ENCODE results near the gene RBFOX2. TPM values are rescaled to one million over a fixed set of nuclear protein-coding genes. Genes with fewer than 3 reads are reported as not detected.
"Not testable (repeated sequence)": the region's sequence is repeated elsewhere in the genome, so short reads cannot be mapped to it uniquely, and the experiment has no call there.

Gene RBFOX2
- total and polyA plus RNA-seq, 10 donors: 2.6 to 39.6 (median 31.8) TPM

GRCh38 chr22:35797411-35797810 is 231.2 kb downstream of the RBFOX2 start:
- H3K4me3 ChIP-seq: no peak overlapping the region
- H3K27ac ChIP-seq: no peak overlapping the region
- H3K4me1 ChIP-seq: no peaks in the 10 kb centered on the region
- DNase-seq: no peak
- intact Hi-C loops (cut with DNase I; ENCODE audit: low total_unique reads): no loop called here
- H3K36me3 ChIP-seq: no peaks in the 10 kb centered on the region
- H3K9me3 ChIP-seq: no peaks in the 10 kb centered on the region
- no peaks in the 10 kb centered on the region for H3K27me3 ChIP-seq (replicated peaks in 1 of 7)
- WGBS, 5 donors: 70 to 87% (median 86%) methylated on average over 4 of the region's 4 CpGs
- TF ChIP-seq CTCF (IDR thresholded peaks at IDR 0.05 in 8 of 11, conservative IDR thresholded peaks at IDR 0.05 in 3 of 11) (no peak), POLR2AphosphoS5 (IDR thresholded peaks at IDR 0.05) (no peak), POLR2A (IDR thresholded peaks at IDR 0.05) (no peak)

GRCh38 chr22:35795476-35795875 is 233.1 kb downstream of the RBFOX2 start:
- Histone ChIP-seq H3K9me3 (no peaks in the 10 kb centered on the region), H3K27ac (no peak overlapping the region), H3K4me3 (no peak overlapping the region), H3K4me1 (no peaks in the 10 kb centered on the region), H3K27me3 (replicated peaks in 1 of 7) (no peaks in the 10 kb centered on the region), H3K36me3 (no peaks in the 10 kb centered on the region)
- TF ChIP-seq CTCF (IDR thresholded peaks at IDR 0.05 in 8 of 11, conservative IDR thresholded peaks at IDR 0.05 in 3 of 11) (no peak), POLR2A (IDR thresholded peaks at IDR 0.05) (no peak)
- 79 to 91% (median 82%) methylated on average over 1 of the region's 1 CpG for WGBS, 5 donors
- no peak for DNase-seq
- intact Hi-C loops (cut with DNase I; ENCODE audit: low total_unique reads): no loop called here

- intact Hi-C loops (cut with DNase I; ENCODE audit: low total_unique reads): no loop called here
- WGBS, 5 donors: 81 to 91% (median 85%) methylated on average over 4 of the region's 4 CpGs
- Histone ChIP-seq H3K27ac (no peak overlapping the region), H3K27me3 (replicated peaks in 1 of 7) (no peaks in the 10 kb centered on the region), H3K36me3 (no peaks in the 10 kb centered on the region), H3K4me1 (no peaks in the 10 kb centered on the region), H3K4me3 (no peak overlapping the region), H3K9me3 (no peaks in the 10 kb centered on the region)
- no peak for DNase-seq
- TF ChIP-seq POLR2AphosphoS5 (IDR thresholded peaks at IDR 0.05): no peak
- TF ChIP-seq CTCF (IDR thresholded peaks at IDR 0.05 in 8 of 11, conservative IDR thresholded peaks at IDR 0.05 in 3 of 11): no peak
- no peak for TF ChIP-seq POLR2A (IDR thresholded peaks at IDR 0.05)
Measured at GRCh38 chr22:35792506-35792905, 236.1 kb downstream of the RBFOX2 start.

DNA sequence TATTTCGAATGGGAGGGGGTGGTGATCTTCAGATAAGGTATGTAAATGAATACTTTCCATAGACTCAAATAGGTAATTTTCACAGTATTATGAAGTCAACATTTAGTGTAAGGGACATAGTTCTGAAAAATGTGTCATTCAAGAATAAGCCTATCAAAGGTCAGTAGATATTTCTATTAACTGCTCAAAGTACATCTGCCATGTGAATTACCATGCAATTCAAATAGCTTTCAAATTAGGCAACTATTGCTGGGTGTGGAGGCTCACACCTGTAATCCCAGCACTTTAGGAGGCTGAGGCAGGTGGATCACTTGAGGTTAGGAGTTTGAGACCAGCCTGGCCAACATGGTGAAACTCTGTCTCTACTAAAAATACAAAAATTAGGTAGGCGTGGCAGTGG is 236.8 kb downstream of the RBFOX2 start:
- H3K4me3 ChIP-seq; DNase-seq; H3K36me3 ChIP-seq; intact Hi-C loops (cut with DNase I; ENCODE audit: low total_unique reads); H3K27me3 ChIP-seq (replicated peaks in 1 of 7); H3K9me3 ChIP-seq; H3K27ac ChIP-seq; H3K4me1 ChIP-seq: not testable (repeated sequence)
- 83 to 95% (median 87%) methylated on average over 2 of the region's 2 CpGs for WGBS, 5 donors
